Vagina (tissue), 2 donors: ENCODE measurements around the gene CHN1. TPM values are rescaled to one million over a fixed set of nuclear protein-coding genes. Genes with fewer than 3 reads are reported as not detected.

Experiments used
- DNase-seq, 2 donors: peaks; one replicate each; pipeline ENCODE4 v3.0.0-alpha.2; 2017; ENCODE audit errors: extremely low spot score in 2 of 2
- H3K27ac ChIP-seq: fragments of 200-600 bp; sonication (generic); one replicate; pipeline ENCODE4 v1.5.1; 2019
- H3K27me3 ChIP-seq: fragments of 200-600 bp; sonication (generic); one replicate; pipeline ENCODE4 v1.5.1; 2019
- H3K36me3 ChIP-seq, 2 donors: fragments of 200-600 bp; sonication (generic); one replicate each; pipeline ENCODE4 v1.5.1; 2017 to 2019
- H3K4me1 ChIP-seq: fragments of 200-600 bp; sonication (generic); one replicate; pipeline ENCODE4 v1.5.1; 2019
- H3K4me3 ChIP-seq, 2 donors: fragments of 200-600 bp; sonication (generic); 1 replicate in 1 of 2; 2 replicates in 1 of 2; pipeline ENCODE4 v1.5.1; 2016 to 2019
- H3K9me3 ChIP-seq: fragments of 200-600 bp; sonication (generic); one replicate; pipeline ENCODE4 v1.5.1; 2019
- POLR2A ChIP-seq, 2 donors: fragments of 450-650 bp; IDR thresholded peaks; one replicate each; pipeline ENCODE4 v1.6.1; 2017; ENCODE audit warnings: antibody characterized with exemption in 2 of 2, mild to moderate bottlenecking in 2 of 2, moderate library complexity in 2 of 2
- POLR2AphosphoS5 ChIP-seq, 2 donors: sonication (generic); formaldehyde crosslinking; IDR thresholded peaks; one replicate each; pipeline ENCODE4 v1.9.0; 2017; ENCODE audit warnings: antibody characterized with exemption in 2 of 2, mild to moderate bottlenecking in 2 of 2, low read depth in 1 of 2; ENCODE audit not compliant: insufficient read depth in 1 of 2
- intact Hi-C: fragments of 100-400 bp; cut with DNase I; formaldehyde crosslinking; loops from one replicate; pipeline ENCODE4 v1.15.1; 2023
- total RNA-seq: library from RNA; depleted of rRNA; stranded (reverse); fragments of >200 nt; gene quantifications from one replicate; pipeline ENCODE4 v1.2.3, GENCODE V29; 2016
- TF ChIP-seq, protein P1 (sequence below), 3 experiments: fragments of 450-650 bp in 2 of 3; fragments of 200-600 bp in 1 of 3; sonication (generic) in 1 of 3; IDR thresholded peaks; one replicate each; pipeline ENCODE4 v1.5.1; 2017 to 2019; ENCODE audit warnings: antibody characterized with exemption in 3 of 3, mild to moderate bottlenecking in 2 of 3, moderate library complexity in 2 of 3

Gene CHN1
- total RNA-seq, 1 donor from 2014 or later, result 9.6 TPM

GRCh38 chr2:174763780-174764179, 241.4 kb downstream of the CHN1 start:
- Histone ChIP-seq H3K4me3 (no peak overlapping the region), H3K27me3 (no peaks in the 10 kb centered on the region), H3K9me3 (no peaks in the 10 kb centered on the region), H3K27ac (no peak overlapping the region), H3K36me3 (no peaks in the 10 kb centered on the region), H3K4me1 (no peaks in the 10 kb centered on the region)
- DNase-seq, result no peak
- intact Hi-C loops, result no loop called here
- TF ChIP-seq POLR2AphosphoS5 (IDR thresholded peaks at IDR 0.05; ENCODE audit: insufficient read depth in 1 of 2, low read depth in 1 of 2) (no peak), POLR2A (IDR thresholded peaks at IDR 0.05) (no peak)
- TF ChIP-seq, protein P1, sequence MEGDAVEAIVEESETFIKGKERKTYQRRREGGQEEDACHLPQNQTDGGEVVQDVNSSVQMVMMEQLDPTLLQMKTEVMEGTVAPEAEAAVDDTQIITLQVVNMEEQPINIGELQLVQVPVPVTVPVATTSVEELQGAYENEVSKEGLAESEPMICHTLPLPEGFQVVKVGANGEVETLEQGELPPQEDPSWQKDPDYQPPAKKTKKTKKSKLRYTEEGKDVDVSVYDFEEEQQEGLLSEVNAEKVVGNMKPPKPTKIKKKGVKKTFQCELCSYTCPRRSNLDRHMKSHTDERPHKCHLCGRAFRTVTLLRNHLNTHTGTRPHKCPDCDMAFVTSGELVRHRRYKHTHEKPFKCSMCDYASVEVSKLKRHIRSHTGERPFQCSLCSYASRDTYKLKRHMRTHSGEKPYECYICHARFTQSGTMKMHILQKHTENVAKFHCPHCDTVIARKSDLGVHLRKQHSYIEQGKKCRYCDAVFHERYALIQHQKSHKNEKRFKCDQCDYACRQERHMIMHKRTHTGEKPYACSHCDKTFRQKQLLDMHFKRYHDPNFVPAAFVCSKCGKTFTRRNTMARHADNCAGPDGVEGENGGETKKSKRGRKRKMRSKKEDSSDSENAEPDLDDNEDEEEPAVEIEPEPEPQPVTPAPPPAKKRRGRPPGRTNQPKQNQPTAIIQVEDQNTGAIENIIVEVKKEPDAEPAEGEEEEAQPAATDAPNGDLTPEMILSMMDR (IDR thresholded peaks at IDR 0.05), result no peak

DNA sequence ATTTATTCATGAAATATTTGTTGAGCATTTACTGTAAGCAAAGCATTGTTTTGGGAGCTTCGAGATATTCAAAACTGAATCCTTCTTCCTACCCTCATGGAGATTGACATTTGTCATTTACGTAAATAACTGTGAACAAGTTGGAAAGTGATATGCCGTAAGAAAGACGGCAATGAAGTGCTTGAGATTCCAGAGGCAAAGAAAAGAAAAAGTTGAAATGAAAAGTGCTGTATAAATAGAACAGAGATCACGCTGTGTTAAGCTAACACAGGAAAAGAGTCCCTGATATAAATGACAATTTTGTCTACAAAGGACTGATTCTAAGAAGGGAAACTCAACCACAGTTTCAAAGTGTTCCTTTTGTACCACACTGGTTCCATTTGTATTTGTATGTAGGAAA, 242.7 kb downstream of the CHN1 start:
- no peaks in the 10 kb centered on the region for H3K36me3 ChIP-seq
- intact Hi-C loops, result no loop called here
- DNase-seq, result no peak
- H3K4me1 ChIP-seq, result no peaks in the 10 kb centered on the region
- H3K9me3 ChIP-seq, result no peaks in the 10 kb centered on the region
- TF ChIP-seq POLR2A (IDR thresholded peaks at IDR 0.05) (no peak), POLR2AphosphoS5 (IDR thresholded peaks at IDR 0.05; ENCODE audit: insufficient read depth in 1 of 2, low read depth in 1 of 2) (no peak)
- TF ChIP-seq, protein P1 (IDR thresholded peaks at IDR 0.05), result no peak
- no peak overlapping the region for H3K27ac ChIP-seq
- H3K27me3 ChIP-seq, result no peaks in the 10 kb centered on the region
- no peak overlapping the region for H3K4me3 ChIP-seq

DNA sequence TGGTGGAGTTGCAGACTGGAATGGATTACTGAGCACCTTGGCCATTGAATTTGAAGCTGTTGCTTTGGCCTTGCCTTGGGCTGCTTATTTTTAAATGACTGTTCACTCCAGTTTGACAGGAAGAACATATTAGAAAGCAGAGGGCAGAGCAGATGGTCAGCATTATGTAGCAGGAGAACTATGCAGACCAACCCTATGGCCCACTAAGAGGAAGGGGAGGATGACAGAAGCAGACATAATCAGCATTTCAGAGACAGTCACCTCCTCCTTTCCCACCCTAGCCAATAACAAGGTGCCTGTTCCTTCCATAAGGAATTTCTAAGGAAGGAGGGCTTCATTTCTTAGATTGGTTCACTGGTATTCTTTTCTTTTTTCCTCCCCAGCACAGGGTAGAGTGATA, 243.3 kb downstream of the CHN1 start:
- no peak for DNase-seq
- Histone ChIP-seq H3K36me3 (no peaks in the 10 kb centered on the region), H3K9me3 (no peaks in the 10 kb centered on the region), H3K27me3 (no peaks in the 10 kb centered on the region), H3K4me3 (no peak overlapping the region), H3K4me1 (no peaks in the 10 kb centered on the region), H3K27ac (no peak overlapping the region)
- TF ChIP-seq, protein P1 (IDR thresholded peaks at IDR 0.05), result no peak
- TF ChIP-seq POLR2AphosphoS5 (IDR thresholded peaks at IDR 0.05; ENCODE audit: insufficient read depth in 1 of 2, low read depth in 1 of 2), result no peak
- TF ChIP-seq POLR2A (IDR thresholded peaks at IDR 0.05), result no peak
- intact Hi-C loops, result no loop called here

DNA sequence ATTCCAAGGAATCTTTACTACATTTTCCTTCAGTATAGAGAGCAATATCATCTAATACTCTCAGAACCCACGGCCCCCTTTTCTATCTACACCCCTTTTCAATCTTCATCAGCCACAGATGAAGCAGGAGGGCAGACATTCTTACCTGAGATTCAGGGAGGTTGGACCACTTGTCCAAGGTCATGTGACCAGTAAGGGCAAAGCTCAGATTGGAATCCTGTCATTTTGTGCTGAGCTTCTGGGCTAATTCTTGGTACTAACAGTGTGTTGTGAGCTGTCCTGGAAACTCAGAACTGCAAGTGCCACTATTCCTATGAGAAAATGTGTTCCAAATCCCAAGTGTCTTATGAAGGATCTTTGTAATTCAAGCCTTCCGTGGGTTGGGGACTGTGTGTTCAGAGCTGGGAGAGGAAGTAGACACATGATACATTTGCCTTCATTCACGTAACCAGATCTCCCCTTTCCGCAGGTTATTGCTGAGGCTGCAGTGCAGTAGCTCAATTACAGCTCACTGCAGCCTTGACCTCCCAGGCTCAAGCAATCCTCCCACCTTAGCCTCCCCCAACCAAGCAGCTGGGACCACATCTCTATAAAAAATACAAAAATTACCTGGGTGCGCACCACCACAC, 244.2 kb downstream of the CHN1 start:
- H3K9me3 ChIP-seq, result no peaks in the 10 kb centered on the region
- H3K27me3 ChIP-seq, result no peaks in the 10 kb centered on the region
- no peak for DNase-seq
- intact Hi-C loops, result no loop called here
- H3K36me3 ChIP-seq, result no peaks in the 10 kb centered on the region
- H3K27ac ChIP-seq, result no peak overlapping the region
- no peaks in the 10 kb centered on the region for H3K4me1 ChIP-seq
- TF ChIP-seq POLR2AphosphoS5 (IDR thresholded peaks at IDR 0.05; ENCODE audit: insufficient read depth in 1 of 2, low read depth in 1 of 2) (no peak), POLR2A (IDR thresholded peaks at IDR 0.05) (no peak)
- TF ChIP-seq, protein P1 (IDR thresholded peaks at IDR 0.05), result no peak
- no peak overlapping the region for H3K4me3 ChIP-seq

- no peak overlapping the region for H3K27ac ChIP-seq
- no peak overlapping the region for H3K4me3 ChIP-seq
- no peaks in the 10 kb centered on the region for H3K27me3 ChIP-seq
- no peak for DNase-seq
- H3K4me1 ChIP-seq, result no peaks in the 10 kb centered on the region
- no peaks in the 10 kb centered on the region for H3K36me3 ChIP-seq
- TF ChIP-seq, protein P1 (IDR thresholded peaks at IDR 0.05), result no peak
- TF ChIP-seq POLR2AphosphoS5 (IDR thresholded peaks at IDR 0.05; ENCODE audit: insufficient read depth in 1 of 2, low read depth in 1 of 2) (no peak), POLR2A (IDR thresholded peaks at IDR 0.05) (no peak)
- intact Hi-C loops, result no loop called here
- H3K9me3 ChIP-seq, result no peaks in the 10 kb centered on the region
These were observed 245.7 kb downstream of the CHN1 start for GRCh38 chr2:174759381-174760065.
